HepG2 (cell line): Measurements from ENCODE around the gene TYMP. TPM values are rescaled to one million over a fixed set of nuclear protein-coding genes. Genes with fewer than 3 reads are reported as not detected.
A peak's percentile ranks its signal among the peaks of the same experiment; 100 is the strongest.

Source experiments
- AGO1 ChIP-seq: fragments of 200-400 bp; formaldehyde crosslinking; IDR thresholded peaks from 2 replicates; pipeline ENCODE4 v1.6.1; 2017; ENCODE audit warnings: mild to moderate bottlenecking, low read depth, low read length, moderate library complexity; ENCODE audit not compliant: poor library complexity, severe bottlenecking
- ARID4A ChIP-seq: sonication (generic); formaldehyde crosslinking; IDR thresholded peaks from 2 replicates; pipeline ENCODE4 v1.5.0; 2020; ENCODE audit warnings: mild to moderate bottlenecking, missing genetic modification reagents, borderline replicate concordance
- ETV5 ChIP-seq: IDR thresholded peaks from 2 replicates; pipeline ENCODE4 v1.6.1; 2018; ENCODE audit warnings: missing biosample characterization, missing genetic modification reagents, inconsistent platforms, borderline replicate concordance
- HDAC2 ChIP-seq: sonication (generic); formaldehyde crosslinking; IDR thresholded peaks from 2 replicates; pipeline ENCODE4 v1.4.0; 2020; ENCODE audit warnings: missing genetic modification reagents
- KDM2A ChIP-seq: sonication (generic); formaldehyde crosslinking; IDR thresholded peaks from 2 replicates; pipeline ENCODE4 v1.4.0; 2020; ENCODE audit warnings: low read depth, missing genetic modification reagents, borderline replicate concordance
- KDM4B ChIP-seq: sonication (generic); formaldehyde crosslinking; IDR thresholded peaks from 2 replicates; pipeline ENCODE4 v1.4.0; 2020; ENCODE audit warnings: missing genetic modification reagents
- KLF15 ChIP-seq: sonication (generic); formaldehyde crosslinking; IDR thresholded peaks from 2 replicates; pipeline ENCODE4 v1.8.1; 2023; ENCODE audit warnings: borderline replicate concordance, mild to moderate bottlenecking, inconsistent platforms, missing genetic modification reagents, mixed read lengths
- MIER3 ChIP-seq: IDR thresholded peaks from 2 replicates; pipeline ENCODE4 v1.6.1; 2016; ENCODE audit warnings: missing compliant biosample characterization, borderline replicate concordance
- NFYC ChIP-seq: IDR thresholded peaks from 2 replicates; pipeline ENCODE4 v1.6.1; 2016; ENCODE audit warnings: missing genetic modification reagents, missing compliant biosample characterization
- NR2F2 ChIP-seq: IDR thresholded peaks from 2 replicates; pipeline ENCODE4 v1.6.1; 2012; ENCODE audit warnings: low read depth, inconsistent platforms, borderline replicate concordance
- NR2F6 ChIP-seq, 2 experiments: IDR thresholded peaks; 2 replicates each; pipeline ENCODE4 v1.6.1; 2016; ENCODE audit warnings: antibody characterized with exemption in 1 of 2, mild to moderate bottlenecking in 1 of 2
- PATZ1 ChIP-seq: sonication (generic); formaldehyde crosslinking; IDR thresholded peaks from 2 replicates; pipeline ENCODE4 v1.4.0; 2020; ENCODE audit warnings: missing genetic modification reagents
- PHF20 ChIP-seq: sonication (generic); formaldehyde crosslinking; IDR thresholded peaks from 2 replicates; pipeline ENCODE4 v1.5.0; 2020; ENCODE audit warnings: mild to moderate bottlenecking, missing genetic modification reagents
- PHF8 ChIP-seq: sonication (generic); formaldehyde crosslinking; IDR thresholded peaks from 2 replicates; pipeline ENCODE4 v1.5.0; 2020; ENCODE audit warnings: missing genetic modification reagents
- POLR2AphosphoS5 ChIP-seq: IDR thresholded peaks from 2 replicates; pipeline ENCODE4 v1.6.1; 2012; ENCODE audit warnings: low read depth, low read length
- SNAPC5 ChIP-seq: sonication (generic); formaldehyde crosslinking; IDR thresholded peaks from 2 replicates; pipeline ENCODE4 v1.8.1; 2023; ENCODE audit warnings: mild to moderate bottlenecking, missing genetic modification reagents, borderline replicate concordance
- THAP11 ChIP-seq: IDR thresholded peaks from 2 replicates; pipeline ENCODE4 v1.6.1; 2016; ENCODE audit warnings: missing biosample characterization, missing genetic modification reagents
- ZC3H4 ChIP-seq: sonication (generic); formaldehyde crosslinking; IDR thresholded peaks from 2 replicates; pipeline ENCODE4 v1.4.0; 2020; ENCODE audit warnings: missing genetic modification reagents, borderline replicate concordance
- ZNF121 ChIP-seq: sonication (generic); formaldehyde crosslinking; IDR thresholded peaks from 2 replicates; pipeline ENCODE4 v1.5.0; 2020; ENCODE audit warnings: mild to moderate bottlenecking, missing genetic modification reagents
- ZNF160 ChIP-seq: sonication (generic); formaldehyde crosslinking; IDR thresholded peaks from 2 replicates; pipeline ENCODE4 v1.8.0; 2022; ENCODE audit warnings: mild to moderate bottlenecking, inconsistent platforms, missing genetic modification reagents
- ZNF17 ChIP-seq: sonication (generic); formaldehyde crosslinking; IDR thresholded peaks from 2 replicates; pipeline ENCODE4 v1.5.0; 2020; ENCODE audit warnings: mild to moderate bottlenecking, missing genetic modification reagents
- ZNF354B ChIP-seq: sonication (generic); formaldehyde crosslinking; IDR thresholded peaks from 2 replicates; pipeline ENCODE4 v1.8.0; 2022; ENCODE audit warnings: mild to moderate bottlenecking, missing genetic modification reagents
- polyA plus RNA-seq, 8 experiments: library from polyadenylated mRNA; depleted of rRNA in 3 of 8; stranded (reverse) in 7 of 8; unstranded in 1 of 8; fragments of >200 nt; fragmentation: Illumina TruSeq in 4 of 8; extraction: Trizol in 4 of 8; gene quantifications; 2 replicates each; pipeline versions ENCODE4 v1.2.1 to v1.2.3, GENCODE V29; 2011 to 2016; ENCODE audit warnings: low read depth in 4 of 8, missing spikeins in 1 of 8, mixed read lengths in 1 of 8; ENCODE audit not compliant: insufficient read depth in 1 of 8
- total RNA-seq, 5 experiments: library from RNA; depleted of rRNA; stranded (reverse); fragments of >200 nt; fragmentation: Illumina TruSeq; extraction: Trizol; gene quantifications; 2 replicates each; pipeline ENCODE4 v1.2.3, GENCODE V29; 2016; ENCODE audit warnings: low read depth in 1 of 5

Gene TYMP
- total and polyA plus RNA-seq, 2 of the 13 experiments (the other 11 are each of a cell fraction or from before 2014, with no cell fraction given): 3.9 to 4.3 TPM

- TF ChIP-seq ARID4A (CRISPR knock-in tag) (0 out of 2 replicates have a peak, but pooled peaks have one; percentile 6), PATZ1 (CRISPR knock-in tag) (peak; percentile 29; the same call in 1 of the 2 replicates), THAP11 (peak; percentile 51; the same call in 1 of the 2 replicates), HDAC2 (CRISPR knock-in tag) (peak; percentile 32; the same call in 1 of the 2 replicates), KLF15 (CRISPR knock-in tag) (0 out of 2 replicates have a peak, but pooled peaks have one; percentile 26), ZNF354B (0 out of 2 replicates have a peak, but pooled peaks have one; percentile 14), AGO1 (peak; percentile 92), POLR2AphosphoS5 (peak; percentile 75), ZNF160 (CRISPR knock-in tag) (0 out of 2 replicates have a peak, but pooled peaks have one; percentile 67), MIER3 (0 out of 2 replicates have a peak, but pooled peaks have one; percentile 19), KDM4B (0 out of 2 replicates have a peak, but pooled peaks have one; percentile 45), KDM2A (CRISPR knock-in tag) (0 out of 2 replicates have a peak, but pooled peaks have one; percentile 71), ETV5 (CRISPR knock-in tag) (0 out of 2 replicates have a peak, but pooled peaks have one; percentile 31), PHF8 (peak; percentile 38), ZNF121 (CRISPR knock-in tag) (peak; percentile 66; the same call in 1 of the 2 replicates), PHF20 (CRISPR knock-in tag) (no peak), SNAPC5 (no peak), ZC3H4 (CRISPR knock-in tag) (0 out of 2 replicates have a peak, but pooled peaks have one; percentile 77), NR2F6 (IDR thresholded peaks at IDR 0.05) (peak; percentile 86), NR2F6 (CRISPR knock-in tag; IDR thresholded peaks at IDR 0.05) (peak; percentile 93), ZNF17 (CRISPR knock-in tag) (no peak), NFYC (CRISPR knock-in tag) (0 out of 2 replicates have a peak, but pooled peaks have one; percentile 16), NR2F2 (peak; percentile 60; the same call in 1 of the 2 replicates)
Observed at GRCh38 chr22:50526834-50527801, 2.7 kb downstream of the TYMP start (continued).
